ENCODE results near the gene TMEM198.

TMEM198 gene

GRCh38 chr2:219576505-219577388 is 32.9 kb downstream of the TMEM198 start:
- no peak for DNase-seq (ENCODE audit: low read depth in 2 of 2)

GRCh38 chr2:219578811-219579613 is 35.2 kb downstream of the TMEM198 start:
- no peak for DNase-seq (ENCODE audit: low read depth in 2 of 2)

- no peak for DNase-seq (ENCODE audit: low read depth in 2 of 2)
These were observed 37.5 kb downstream of the TMEM198 start for GRCh38 chr2:219581346-219581745.

GRCh38 chr2:219591091-219591490 is 47.3 kb downstream of the TMEM198 start:
- no peak for DNase-seq (ENCODE audit: low read depth in 2 of 2)

GRCh38 chr2:219592736-219593135 is 48.9 kb downstream of the TMEM198 start:
- DNase-seq (ENCODE audit: low read depth in 2 of 2): no peak

- no peak for DNase-seq (ENCODE audit: low read depth in 2 of 2)
These were observed 49.3 kb downstream of the TMEM198 start for GRCh38 chr2:219593154-219593553.

- DNase-seq (ENCODE audit: low read depth in 2 of 2): no peak
These were observed 51.4 kb downstream of the TMEM198 start for GRCh38 chr2:219595256-219595655.

GRCh38 chr2:219596954-219597551 is 53.2 kb downstream of the TMEM198 start:
- no peak for DNase-seq (ENCODE audit: low read depth in 2 of 2)

- peak; percentile 78 to 84 for DNase-seq (ENCODE audit: low read depth in 2 of 2)
These were observed 53.9 kb downstream of the TMEM198 start, which contains the start of gene STK11IP for GRCh38 chr2:219597552-219598307. Gene STK11IP, plus strand, starts transcription at chr2:219597857. Its CDS starts 263 bp downstream, at chr2:219598120.

- DNase-seq (ENCODE audit: low read depth in 2 of 2): no peak
These were observed 54.7 kb downstream of the TMEM198 start for GRCh38 chr2:219598308-219599078.

Data from stimulated activated CD8-positive, alpha-beta memory T cell treated with anti-CD3 and anti-CD28 coated beads, Interleukin-7, amount 100 ng/mL, for 1 hour (primary cell).